Hypothalamus (tissue), 51 donors: Measurements from ENCODE around the gene ENPP7.

ENCODE experiments used
- DNase-seq, 51 donors: peaks; one replicate each; lab custom pipeline; 2025; lab: John Stamatoyannopoulos, UW

ENPP7 gene

DNA sequence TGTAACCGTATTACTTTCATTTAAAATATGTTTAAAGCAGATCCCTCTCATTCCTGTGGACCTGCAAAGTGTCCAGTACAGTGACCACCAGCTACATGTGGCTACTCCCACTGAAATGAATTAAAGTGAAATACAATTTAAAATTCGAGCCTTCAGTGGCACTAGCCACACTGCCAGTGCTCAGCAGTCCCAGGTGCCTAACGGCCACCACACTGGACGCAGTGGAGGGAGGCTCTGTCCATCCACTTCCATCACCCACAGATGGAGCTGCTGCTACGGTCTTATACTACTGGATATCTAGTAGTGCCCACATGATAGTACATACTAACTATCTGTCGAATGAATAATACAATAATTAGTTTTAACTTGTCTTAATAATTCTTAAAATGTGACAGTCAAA is 44.9 kb downstream of the ENPP7 start:
- no peak for DNase-seq

DNA sequence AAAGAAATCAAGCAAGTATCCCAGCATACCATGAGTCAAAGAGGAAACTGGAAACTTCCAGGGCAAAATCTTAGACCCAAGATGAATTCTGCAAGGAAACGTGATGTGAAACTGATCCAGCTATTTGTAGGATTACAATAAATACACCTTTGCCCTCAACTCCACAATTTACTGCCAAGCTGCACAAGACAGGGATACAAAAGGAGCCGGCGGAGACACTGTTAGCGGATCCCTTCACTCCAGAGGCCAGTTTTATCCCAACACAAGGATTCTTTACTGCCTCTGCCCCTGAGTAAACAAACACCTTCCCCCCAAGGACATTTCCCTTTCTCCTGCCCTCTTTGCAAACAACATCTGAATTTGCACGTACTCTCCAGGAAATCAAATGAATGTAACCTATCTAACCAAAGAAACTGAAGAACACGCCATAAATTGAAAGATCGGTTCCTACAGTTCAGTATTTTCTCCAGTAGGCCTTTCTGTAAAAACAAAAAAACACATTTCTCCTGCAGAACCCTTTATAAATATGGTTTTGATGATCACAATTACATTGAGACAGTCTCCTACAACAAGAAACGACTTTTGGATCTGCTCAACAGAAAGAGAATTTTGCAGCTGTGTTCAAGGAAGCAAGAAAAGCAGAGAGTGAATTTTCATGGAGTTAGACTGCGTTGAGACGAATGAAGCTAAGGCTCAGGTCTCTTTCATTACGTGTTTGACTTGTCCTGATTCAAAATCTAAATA is 45.8 kb downstream of the ENPP7 start:
- no peak for DNase-seq

DNA sequence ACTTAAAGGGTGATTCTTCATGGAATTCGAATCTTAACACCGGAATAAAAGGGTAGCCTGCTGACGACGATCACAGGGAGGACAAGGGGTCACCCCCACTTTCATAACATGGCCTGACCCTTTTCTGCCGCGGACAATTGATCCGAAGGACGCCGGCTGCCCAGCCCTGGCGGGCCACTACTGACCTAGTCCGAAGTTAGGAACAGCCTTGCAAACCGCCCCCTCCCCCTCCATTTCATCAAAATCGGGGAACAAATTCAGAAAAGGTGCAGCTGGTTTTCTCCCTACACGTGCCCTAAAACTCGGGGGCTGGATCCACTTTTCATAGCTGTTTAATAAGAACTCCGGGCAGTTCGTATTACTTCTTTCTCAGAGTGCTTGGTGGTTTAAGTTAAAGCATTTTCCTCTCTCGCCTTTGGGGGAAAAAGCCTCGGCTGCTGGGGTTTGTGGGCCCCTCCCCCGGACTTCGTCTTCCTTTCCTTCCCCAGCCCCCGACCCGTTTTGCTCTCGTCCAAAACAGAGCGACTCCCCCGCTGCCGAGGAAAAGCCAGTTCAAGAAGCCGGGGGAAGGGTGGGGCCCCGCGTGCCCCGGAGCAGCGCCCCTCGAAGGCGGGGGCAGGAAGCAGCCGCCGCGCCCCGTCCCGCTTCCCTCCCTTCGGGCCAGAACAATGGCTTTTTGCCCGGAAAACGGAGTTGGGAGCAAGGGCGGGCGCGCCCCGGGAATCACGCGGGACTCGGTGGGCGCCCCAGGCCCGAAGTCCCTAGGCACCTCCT is 46.6 kb downstream of the ENPP7 start:
- peak in 22 of 51 donors; percentile 31 to 80 (median 54) for DNase-seq

DNA sequence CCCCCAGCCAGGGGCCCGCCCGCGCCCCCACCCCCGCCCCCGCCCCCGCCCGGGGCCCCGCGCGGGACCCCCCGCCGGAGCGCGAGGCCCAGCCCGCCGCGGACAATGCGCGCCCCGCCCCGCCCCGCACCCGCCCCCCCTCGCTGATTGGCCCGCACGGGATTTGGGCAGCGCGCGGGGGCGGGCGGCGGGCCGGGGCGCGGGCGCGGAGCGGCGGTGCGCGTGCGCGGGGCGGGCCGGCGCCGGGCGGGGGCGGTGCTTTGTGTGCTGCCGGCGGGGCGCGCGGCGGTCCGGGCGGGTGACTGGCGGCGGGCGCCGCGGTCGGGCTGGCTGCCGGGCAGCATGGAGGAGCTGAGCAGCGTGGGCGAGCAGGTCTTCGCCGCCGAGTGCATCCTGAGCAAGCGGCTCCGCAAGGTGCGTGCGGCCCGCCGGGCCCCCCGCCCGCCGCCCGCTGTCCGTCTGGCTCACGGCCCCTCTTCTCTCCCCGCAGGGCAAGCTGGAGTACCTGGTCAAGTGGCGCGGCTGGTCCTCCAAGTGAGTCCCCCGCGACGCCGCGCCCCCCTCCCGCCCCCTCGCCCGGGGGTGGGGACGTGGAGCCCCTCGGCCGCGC is 47.3 kb downstream of the ENPP7 start, which contains the start of gene CBX2:
Gene CBX2, plus strand, starts transcription at position 255 of the 610 bp plus-strand sequence. Its CDS starts 88 bp downstream, at position 343.
- peak in 46 of 51 donors; percentile 10 to 84 (median 56) for DNase-seq

DNA sequence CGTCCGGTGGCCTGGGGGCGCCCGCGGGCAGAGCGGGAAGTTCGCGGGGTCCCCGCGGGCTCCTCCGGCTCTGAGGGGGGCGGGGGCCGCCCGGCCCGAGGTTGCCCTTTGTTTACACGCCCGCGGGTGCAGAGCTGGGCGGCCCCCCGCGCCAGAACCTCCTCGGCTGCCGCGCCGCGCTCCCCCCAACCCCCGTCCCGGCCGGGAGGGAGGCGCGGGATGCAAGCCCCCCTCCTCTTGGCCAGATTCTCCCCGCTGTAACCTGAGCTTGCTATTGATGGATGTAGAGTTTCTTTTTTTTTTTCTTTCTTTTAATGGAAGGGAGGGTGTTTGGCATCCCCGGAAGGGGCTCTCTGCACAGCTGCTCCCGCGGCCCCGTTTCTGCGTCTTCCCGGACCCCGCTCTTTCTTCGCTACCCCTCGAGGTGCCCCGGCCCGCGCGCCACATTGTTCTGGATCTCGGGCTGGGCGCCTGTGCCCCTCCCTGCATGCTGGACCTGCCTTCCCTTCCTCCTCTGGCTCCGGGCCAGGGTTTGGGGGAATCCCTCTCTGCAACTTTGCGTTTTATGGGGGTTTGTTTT is 47.9 kb downstream of the ENPP7 start:
- no peak for DNase-seq

DNA sequence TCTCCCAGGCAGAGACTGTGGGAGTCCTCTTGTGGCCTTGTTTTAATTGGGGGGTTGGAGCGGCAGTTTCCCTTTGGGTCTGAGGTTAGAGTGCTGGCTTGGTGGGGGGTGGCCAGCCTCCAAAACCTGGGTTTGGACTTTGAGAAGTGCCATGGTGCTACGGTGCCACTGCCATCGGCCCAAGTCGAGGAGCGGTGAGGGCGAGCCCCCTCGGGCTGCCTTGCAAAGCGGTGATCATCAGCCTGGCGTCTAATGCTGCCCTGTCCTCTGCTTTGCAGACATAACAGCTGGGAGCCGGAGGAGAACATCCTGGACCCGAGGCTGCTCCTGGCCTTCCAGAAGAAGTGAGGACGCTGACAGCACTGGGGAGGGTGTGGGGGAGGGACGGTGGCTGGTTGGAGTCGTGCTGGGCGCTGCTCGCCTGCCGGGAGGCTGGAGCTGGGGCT is 48.4 kb downstream of the ENPP7 start:
- DNase-seq: no peak

DNA sequence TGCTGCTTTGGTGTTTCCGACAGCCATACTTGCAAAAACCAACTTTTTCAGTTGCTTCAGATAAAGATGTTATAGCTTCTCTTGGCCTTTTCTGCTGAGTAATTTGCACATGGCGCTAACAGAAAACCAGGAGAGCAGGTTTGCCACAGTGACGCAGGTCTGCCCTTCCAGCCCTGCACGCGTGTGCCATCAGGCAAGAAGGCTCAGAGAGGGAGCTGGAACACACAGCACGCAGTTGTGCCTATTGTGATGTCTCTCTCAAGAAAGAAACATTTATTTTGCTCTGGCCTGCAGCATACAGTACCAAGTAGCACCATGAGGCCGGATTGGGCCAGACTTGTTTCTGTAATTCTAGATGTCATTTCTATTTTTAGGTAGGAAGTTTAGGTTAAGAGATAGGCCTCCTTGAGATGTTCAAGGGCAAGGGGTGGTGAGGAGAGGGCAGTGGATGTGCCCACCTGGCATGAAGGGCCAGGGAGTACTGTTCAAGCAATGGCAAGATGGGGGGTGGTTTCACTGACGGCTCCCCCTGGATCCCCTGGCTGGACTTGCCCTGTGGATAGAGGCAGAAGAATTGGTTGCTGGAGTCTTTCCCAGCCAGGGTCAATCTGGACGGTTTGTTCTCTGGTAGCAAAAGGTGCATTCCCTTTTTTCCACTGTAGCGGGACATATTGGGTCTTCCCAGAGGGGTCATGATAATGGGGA is 49.1 kb downstream of the ENPP7 start:
- no peak for DNase-seq

DNA sequence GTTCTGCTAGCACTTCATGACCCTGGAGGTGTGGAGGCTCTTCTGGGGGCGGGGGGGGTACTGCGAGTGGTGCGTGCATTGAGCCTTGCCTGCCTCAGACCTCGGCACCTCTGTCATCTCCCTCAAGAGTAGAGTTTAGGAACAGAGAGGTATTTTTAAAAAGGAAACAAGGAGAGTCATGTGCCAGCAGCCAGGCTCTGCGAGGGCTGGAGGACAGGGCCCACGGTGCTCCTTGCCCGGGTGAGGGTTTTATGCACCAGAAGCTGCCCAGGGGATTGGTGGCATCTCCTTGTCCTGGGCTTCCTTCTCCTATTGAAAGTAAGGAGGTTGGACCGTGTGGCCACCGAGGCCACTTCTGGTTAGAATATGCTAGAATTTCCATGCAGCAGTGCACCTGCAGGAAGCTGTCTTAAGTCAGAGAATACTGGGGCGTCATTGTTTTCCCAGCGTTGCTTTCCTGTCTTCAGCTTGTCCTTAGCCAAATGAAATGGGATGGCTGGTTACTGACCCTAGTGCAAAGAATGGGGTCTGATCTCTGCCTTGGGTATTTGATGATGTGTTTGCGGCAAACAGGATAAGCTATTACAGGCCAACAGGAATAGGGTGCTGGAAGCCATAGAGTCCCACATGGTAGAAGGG is 50.4 kb downstream of the ENPP7 start:
- DNase-seq: no peak

DNA sequence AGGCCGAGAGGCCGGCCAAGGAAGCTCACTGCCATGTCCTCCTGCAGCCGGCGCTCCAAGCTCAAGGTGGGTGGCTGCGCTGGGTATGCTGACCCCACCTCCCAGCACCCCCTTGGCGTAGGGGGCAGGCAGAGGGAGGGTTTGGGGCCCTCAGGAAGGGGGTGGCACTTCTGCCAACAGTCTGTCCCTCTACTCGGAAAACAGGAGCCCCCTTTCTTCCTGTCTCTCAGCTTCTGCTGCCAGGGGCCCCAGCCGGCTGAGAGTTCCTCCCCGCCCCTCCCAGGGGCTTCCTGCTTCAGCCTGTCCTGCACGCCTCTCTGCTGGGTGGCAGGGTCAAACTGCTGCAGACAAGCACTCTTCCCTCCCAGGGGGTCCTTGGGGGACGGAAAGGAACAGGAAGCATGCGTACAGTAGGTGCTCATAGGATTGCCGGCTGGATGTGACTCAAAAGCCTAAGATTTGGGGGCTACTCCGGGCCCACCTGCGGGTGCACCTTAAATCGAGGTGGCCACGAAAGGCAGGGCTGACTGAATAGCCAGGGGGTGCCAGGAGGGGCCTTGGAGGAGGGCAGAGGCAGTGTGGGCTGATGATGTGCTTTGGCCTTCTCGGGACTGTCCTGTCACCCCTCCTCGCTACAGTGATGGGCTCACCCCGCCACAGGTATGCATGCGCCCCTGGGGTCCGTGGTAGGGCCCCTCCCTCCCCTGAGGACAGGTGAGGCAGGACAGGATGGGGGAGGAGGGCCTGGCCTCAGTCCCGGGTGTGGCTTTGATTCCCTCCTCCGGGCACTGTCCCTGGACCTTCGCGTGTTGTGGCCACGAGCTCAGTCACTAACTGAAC is 51.2 kb downstream of the ENPP7 start:
- no peak for DNase-seq

DNA sequence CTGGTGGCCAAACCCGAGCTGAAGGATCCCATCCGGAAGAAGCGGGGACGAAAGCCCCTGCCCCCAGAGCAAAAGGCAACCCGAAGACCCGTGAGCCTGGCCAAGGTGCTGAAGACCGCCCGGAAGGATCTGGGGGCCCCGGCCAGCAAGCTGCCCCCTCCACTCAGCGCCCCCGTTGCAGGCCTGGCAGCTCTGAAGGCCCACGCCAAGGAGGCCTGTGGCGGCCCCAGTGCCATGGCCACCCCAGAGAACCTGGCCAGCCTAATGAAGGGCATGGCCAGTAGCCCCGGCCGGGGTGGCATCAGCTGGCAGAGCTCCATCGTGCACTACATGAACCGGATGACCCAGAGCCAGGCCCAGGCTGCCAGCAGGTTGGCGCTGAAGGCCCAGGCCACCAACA is 53.1 kb downstream of the ENPP7 start:
- no peak for DNase-seq

DNA sequence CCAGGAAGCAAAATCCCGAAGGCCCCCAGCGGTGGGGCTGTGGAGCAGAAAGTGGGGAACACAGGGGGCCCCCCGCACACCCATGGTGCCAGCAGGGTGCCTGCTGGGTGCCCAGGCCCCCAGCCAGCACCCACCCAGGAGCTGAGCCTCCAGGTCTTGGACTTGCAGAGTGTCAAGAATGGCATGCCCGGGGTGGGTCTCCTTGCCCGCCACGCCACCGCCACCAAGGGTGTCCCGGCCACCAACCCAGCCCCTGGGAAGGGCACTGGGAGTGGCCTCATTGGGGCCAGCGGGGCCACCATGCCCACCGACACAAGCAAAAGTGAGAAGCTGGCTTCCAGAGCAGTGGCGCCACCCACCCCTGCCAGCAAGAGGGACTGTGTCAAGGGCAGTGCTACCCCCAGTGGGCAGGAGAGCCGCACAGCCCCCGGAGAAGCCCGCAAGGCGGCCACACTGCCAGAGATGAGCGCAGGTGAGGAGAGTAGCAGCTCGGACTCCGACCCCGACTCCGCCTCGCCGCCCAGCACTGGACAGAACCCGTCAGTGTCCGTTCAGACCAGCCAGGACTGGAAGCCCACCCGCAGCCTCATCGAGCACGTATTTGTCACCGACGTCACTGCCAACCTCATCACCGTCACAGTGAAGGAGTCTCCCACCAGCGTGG is 53.7 kb downstream of the ENPP7 start:
- DNase-seq: no peak

DNA sequence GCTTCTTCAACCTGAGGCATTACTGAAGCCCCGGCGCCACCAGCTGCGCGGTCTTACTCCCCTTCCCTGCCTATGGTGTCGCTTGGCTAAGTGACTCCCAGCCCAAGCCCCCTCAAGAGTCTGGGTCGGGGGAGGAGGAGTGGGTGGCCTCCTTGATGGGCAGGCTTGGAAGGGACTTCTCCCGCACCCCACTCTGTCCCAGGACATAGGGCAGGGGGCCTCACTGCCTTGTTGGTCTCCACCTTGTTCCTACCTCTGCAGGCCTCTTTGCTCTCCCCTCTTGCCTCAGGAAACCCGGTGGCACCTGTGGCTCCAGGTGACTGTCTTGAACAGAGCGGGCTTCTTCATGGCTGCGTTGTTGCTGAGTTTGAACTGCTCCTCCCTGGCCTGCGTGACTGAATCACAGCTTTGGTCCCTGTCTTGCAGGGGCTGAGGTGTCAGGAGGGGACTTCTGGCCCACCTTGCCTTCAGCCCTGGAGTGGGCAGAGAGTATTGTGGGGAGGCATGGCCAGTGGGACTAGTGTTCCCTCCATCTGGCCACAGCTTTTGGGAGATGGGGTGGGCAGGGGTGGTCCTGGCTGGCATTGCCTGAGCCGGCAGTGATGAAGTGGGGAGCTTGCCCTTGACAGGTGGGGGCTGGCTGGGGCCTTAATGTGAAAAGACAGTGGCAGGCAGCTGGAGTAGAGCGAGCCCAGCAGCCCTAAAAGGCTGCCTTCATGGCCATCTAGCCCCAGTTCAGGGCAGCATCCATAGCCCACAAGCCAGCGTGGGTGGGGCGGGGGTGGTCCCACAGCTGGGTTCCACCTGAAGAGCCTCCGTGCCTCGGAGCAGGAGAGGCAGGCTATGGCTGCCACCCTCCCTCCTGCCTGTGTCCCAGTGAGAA is 54.5 kb downstream of the ENPP7 start:
- DNase-seq: no peak

DNA sequence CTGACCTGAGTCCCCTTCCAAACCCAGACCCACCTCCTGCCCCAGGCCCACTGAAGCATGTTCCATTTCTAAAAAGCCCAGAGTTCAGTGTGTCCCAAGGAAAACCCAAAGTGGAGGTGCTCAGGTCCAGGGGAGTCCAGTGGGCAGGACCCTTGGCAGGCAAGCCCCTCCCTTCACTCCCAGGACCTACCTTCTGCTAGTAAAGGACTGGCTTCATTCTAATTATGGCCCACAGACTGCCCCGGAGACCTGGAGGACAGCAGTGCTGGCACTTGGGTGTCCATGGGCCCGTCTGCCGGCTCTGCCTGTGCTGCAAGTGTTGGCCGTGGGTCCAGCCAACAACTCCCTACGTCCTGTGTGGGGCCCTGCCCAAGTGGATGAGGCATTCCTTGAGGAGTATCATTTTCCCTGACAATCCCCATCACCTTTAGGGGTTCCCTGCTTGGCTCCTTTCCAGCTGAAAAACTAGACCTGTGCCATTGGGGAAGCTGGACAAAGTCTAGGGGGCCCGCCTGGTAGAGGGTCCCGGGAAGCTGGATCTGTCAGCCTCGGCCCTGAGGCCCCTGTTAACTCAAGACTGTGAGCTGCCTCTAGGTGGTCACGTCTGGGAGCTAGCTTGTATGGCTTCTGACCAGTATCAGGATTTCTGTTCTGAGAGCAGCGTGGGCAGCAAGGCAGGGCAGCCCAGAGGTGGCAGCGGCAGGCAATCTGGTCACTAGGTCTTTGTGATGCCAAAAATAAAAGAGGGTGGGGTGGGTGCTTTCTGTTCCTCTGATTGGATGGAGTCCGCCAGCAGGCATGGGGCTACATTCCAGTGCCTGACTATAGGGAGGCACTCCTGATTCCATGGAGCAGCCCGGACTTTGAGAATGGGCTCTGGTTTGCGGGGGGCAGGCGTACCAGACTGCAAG is 55.4 kb downstream of the ENPP7 start:
- no peak for DNase-seq

DNA sequence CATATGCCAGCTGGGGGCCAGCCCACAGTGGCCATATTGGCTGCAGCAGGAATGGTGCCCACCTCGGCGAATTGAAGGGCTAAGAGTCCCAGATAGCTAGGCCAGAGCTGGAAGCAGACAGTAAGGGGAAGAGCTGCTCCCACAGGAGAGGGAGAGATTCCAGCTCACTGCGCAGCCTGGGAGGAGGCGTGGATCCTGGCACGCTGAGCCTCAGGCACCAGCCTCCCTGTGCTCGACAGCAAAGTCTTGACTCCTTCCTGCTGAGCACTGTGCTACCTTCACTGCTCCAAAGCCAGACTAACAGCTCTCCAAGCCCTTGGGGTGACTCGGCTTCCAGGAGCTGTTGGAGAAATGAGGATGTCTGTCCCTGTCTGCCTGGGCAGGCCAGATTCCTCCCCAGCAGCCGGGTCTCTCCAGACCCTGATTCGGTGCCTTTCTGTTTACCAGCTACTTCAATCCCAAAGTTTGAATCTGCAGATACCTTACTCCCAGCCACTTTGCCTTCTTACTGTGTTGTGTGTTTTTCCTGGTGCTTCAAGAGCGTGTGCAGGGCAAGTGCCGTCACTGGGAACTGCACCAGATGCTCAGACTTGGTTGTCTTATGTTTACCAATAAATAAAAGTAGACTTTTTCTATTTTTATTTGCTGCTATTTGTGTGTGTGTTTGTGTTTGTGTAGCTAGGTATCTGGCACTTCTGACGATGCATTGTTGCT is 56.3 kb downstream of the ENPP7 start:
- DNase-seq: no peak

DNA sequence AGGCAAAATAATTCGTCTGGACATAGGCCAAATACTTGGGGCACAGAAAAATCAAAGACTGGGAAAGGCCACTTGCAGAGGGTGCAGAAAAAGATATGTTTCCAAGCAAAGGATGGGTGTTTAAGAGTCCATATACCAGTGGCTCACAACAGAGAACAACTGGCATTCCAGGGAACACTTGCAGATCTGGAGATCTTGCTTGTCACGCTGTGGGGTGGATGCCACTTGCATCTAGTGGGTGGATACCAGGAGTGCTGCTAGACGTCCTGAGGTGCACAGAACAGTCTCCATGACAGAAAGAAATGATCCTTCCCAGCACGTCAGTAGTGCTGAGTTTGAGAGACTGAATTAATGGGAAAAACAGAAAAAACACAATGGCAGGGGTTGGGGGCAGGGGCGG is 57.7 kb downstream of the ENPP7 start:
- no peak for DNase-seq
